ENCODE data around the gene SLC30A5.

Gene SLC30A5

GRCh38 chr5:69166686-69167492 is 73.1 kb downstream of the SLC30A5 start, which contains the start of gene CCNB1:
Gene CCNB1 (plus strand): TSS chr5:69167150. CDS start chr5:69167263, 113 bp downstream.
- H3K4me3 ChIP-seq (ENCODE audit: low read depth, low read length): peak within 1 kb of the TSS; percentile 96

GRCh38 chr5:69167493-69167855 is 73.7 kb downstream of the SLC30A5 start:
- peak overlapping the region; percentile 96 for H3K4me3 ChIP-seq (ENCODE audit: low read depth, low read length)

- H3K4me3 ChIP-seq (ENCODE audit: low read depth, low read length): peak overlapping the region; percentile 96
These were observed 74.1 kb downstream of the SLC30A5 start for GRCh38 chr5:69167929-69168328.

GRCh38 chr5:69170495-69170894 is 76.7 kb downstream of the SLC30A5 start:
- no peak overlapping the region for H3K4me3 ChIP-seq (ENCODE audit: low read depth, low read length)

GRCh38 chr5:69170969-69171368 is 77.2 kb downstream of the SLC30A5 start:
- H3K4me3 ChIP-seq (ENCODE audit: low read depth, low read length): no peak overlapping the region
